ENCODE measurements around the gene TRIP13. TPM values are rescaled to one million over a fixed set of nuclear protein-coding genes. Genes with fewer than 3 reads are reported as not detected.

The TRIP13 gene
- polyA plus RNA-seq, 5 donors, result 9.7 to 16.5 (median 14.3) TPM

DNA sequence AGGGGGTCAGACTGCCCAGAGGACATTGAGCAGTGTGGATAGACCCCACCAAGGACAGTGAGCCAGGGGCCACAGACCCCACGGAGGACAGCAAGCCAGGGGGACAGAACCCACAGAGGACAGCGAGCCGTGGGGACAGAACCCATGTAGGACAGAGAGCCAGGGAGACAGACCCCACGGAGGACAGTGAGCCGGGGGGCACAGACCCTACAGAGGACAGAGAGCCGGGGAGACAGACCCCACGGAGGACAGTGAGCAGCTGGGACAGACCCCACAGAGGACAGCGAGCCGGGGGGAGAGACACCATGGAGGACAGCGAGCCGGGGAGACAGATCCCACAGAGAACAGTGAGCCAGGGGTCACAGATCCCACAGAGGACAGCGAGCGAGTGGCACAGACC lies 38.5 kb upstream of the TRIP13 start:
- DNase-seq, result no peak

- DNase-seq, result no peak
Observed at GRCh38 chr5:854966-855743, 37.5 kb upstream of the TRIP13 start.

DNA sequence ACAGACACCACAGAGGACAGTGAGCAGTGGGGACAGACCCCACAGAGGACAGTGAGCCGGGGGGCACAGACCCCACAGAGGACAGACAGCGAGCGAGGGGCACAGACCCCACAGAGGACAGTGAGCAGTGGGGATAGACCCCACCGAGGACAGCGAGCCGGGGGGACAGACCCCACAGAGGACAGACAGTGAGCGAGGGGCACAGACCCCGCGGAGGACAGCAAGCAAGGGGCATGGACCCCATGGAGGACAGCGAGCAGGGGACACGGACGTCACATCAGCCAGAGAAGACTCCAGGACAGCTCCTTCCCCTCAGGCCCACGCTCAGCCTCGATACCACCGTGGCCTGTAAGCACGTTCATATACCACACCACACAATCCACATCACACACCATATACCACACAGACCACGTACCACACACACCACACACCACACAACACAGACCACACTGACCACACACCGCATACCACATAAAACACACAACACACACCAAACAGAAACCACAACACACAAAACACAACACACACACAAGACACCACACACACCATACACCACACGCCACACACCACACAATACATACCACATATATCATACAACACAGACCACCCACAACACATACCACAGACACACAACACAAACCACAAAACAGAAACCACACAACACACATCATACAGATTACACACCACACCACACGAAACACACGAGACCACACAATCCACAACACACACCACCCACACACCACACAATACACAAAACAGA lies 36.7 kb upstream of the TRIP13 start:
- DNase-seq, result no peak

- no peak for DNase-seq
Observed at GRCh38 chr5:856531-857425, 35.9 kb upstream of the TRIP13 start.

GRCh38 chr5:858726-859125 lies 34.0 kb upstream of the TRIP13 start:
- DNase-seq, result no peak

GRCh38 chr5:859391-859790 lies 33.3 kb upstream of the TRIP13 start:
- DNase-seq, result peak; percentile 30 to 32

DNA sequence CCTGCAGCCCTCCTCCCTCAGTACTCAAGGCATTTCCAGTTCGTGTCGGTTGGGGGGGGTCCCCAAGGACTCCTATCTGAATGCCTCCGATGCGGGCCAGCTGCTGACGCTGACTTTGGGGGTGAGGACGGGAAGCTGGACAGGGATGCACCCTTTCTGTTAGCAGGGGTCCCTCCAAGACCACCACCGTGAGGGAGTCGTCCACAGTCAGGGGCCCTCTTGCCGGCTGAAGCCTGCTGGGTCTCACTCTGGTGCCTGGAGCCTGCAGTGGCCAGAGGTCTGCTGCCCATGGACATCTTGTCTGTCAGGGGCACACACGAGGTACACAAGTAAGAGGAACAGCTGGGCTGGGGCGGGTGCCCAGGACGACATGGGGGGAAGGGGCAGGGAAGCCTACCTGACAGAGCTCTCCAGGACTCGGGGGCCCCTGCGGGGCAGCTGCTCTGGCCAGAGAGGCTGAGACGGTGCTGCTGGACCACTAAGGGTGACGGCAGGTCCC lies 32.8 kb upstream of the TRIP13 start:
- no peak for DNase-seq

DNA sequence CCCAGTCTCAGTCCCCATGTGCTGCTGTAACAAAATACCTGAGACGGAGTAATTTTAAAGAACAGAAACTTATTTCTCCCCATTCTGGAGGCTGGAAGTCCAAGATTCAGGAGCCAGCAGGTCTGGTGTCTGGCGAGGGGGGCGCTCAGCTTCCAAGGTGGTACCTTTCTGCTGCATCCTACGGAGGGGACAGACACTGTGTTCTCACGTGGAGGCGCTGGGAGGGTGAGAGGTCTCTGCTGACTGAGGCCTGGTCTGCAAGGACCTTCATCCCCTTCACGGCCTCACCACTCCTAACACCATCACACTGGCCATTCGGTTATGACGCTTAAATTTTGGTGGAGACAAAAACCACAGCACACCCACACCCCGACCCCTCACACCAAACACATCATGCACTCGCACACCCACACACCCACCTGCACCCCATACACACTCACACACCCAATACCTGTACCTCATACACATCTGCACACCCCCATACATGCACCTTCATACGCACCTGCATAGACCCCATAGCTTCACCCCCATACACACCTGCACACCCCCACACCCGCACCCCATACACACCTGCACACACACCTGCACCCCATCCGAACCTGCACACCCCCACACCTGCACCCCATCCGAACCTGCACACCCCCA lies 32.1 kb upstream of the TRIP13 start:
- DNase-seq, result no peak

- DNase-seq, result no peak
Observed at GRCh38 chr5:861442-862366, 31.0 kb upstream of the TRIP13 start.

DNA sequence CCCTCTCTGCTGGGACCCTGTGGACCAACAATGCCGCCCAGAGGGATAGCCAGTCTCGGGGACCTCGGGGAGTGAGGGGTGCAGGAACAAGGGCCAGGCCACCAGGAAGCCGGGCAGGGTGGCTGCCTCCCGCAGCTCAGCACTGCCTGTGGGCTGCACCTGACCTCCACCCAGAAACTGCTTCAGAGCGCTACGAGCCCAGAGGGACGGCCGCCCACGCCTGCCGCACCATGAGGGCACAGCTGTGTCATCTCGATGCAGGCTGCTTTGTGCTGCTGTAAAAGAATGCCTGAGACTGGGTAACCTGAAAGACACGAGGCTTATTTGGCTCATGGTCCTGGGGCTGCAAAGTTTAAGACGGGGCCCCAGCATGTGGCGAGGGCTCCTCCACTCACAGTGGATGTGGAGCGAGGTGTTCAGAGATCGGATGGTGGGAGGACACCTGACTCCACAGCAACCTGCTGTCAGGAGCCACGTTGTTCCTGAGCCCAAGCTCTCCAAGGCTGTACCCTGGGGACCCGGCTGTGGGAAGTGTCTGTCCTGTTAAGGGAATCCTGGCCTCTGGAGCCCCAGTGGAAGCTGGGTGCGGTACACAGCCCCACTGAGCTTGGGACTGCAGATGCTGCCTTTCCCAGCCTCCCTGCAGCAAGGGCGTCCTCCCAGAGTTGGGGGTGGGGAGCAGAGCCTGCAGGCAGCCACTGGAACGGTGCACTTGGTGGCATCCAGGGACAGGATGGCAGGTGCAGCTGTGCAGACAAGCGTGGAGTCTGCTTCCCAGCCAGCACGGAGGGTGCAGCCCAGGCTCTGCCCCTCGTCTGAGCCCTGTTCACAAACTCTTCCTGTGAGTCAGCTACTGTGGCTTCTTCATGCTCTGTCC lies 30.1 kb upstream of the TRIP13 start:
- DNase-seq, result no peak

GRCh38 chr5:863244-863805 lies 29.4 kb upstream of the TRIP13 start:
- no peak for DNase-seq

DNA sequence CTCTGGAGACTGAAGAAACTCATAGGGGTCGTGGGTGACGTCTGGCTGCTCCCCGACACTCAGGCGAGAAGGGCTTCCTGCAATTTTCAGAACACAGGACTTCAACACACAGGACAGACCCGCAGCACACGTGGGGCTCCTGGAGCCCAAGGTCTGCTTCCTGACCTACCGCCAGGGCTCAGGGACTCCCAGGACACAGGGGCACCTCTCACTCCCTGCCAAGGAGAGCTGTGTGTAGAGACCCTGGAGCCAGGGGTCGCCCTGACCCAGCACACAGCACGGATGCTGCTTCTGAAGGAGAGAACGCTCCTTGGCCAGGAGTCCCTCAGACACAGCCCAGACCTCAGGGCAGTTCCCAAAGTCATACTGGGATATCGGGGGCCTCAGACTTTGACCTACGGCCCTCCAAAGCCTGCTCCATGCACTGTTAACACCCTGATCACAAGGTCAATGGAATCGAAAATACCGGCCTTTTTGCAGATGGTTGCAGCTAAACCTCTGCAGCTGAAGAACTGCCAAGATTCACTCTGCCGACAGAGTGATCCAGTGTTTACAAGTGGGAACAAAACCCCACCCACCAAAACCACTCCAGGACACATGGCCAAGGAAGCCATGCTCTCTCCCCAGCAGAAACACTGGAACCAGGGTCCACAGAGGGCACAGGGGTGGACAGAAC lies 28.1 kb upstream of the TRIP13 start:
- DNase-seq, result no peak

DNA sequence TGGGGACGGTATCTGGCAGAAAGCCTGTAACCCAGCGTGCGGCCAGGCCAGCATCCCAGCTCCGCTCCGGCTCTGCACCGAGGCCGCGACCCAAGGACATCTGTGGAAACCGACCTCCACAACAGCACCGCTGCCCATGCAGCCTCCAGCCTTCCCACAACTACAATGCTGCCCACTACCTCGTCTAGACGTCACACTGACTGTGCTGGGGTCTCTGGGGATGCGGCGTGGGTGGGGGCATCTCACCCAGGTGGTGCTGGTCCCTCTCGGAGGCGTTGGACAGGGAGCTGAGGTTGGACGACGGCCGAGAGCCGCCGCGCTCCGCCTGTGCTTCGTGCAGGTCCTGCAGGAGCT lies 27.5 kb upstream of the TRIP13 start:
- no peak for DNase-seq

- no peak for DNase-seq
Observed at GRCh38 chr5:865771-866170, 26.9 kb upstream of the TRIP13 start.

DNA sequence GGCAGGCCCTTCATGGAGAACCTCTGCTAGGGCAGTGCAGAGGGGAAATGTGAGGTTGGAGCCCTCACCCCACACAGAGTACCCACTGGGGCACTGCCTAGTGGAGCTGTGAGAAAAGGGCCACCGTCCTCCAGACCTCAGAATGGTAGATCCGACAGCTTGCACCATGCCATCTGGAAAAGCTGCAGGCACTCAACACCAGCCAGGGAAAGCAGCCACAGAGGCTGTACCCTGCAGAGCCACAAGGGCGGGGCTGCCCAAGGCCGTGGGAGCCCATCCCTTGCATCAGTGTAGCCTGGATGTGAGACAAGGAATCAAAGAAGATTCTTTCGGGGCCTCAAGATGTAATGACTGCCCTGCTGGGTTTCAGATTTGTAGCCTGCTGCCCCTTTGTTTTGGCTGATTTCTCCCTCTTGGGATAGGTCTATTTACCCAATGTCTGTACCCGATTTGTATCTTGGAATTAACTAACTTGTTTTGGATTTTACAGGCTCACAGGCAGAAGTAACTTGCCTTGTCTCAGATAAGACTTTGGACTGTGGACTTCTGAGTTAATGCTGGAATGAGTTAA lies 25.3 kb upstream of the TRIP13 start:
- DNase-seq, result no peak

GRCh38 chr5:868428-869135 lies 24.1 kb upstream of the TRIP13 start:
- no peak for DNase-seq

DNA sequence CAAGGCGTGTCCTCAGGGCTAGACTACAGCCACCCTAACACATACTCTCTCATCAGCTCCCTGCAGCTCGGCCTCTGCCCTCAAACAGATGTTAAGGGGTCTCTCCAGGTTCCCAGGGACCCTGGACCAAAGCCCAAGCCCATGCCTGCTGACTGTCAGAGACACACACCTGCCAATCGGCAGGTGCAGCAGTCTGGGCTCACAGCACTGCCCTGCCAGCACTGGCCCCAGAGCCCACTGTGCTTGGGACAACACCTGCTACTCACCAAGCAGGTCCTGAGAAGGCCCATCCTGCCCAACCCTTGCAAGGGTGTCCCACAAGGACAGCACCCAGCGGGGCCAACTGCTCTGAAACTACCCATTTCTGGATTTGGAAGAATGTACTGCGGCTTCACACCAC lies 21.7 kb upstream of the TRIP13 start:
- no peak for DNase-seq
